Peyer's patch (tissue), 4 donors: ENCODE results near the gene SLC4A5.

Source experiments
- POLR2A ChIP-seq, 2 donors: fragments of 450-650 bp; IDR thresholded peaks; one replicate each; pipeline ENCODE4 v1.5.1; 2017; ENCODE audit warnings: antibody characterized with exemption in 2 of 2, mild to moderate bottlenecking in 2 of 2, moderate library complexity in 2 of 2
- TF ChIP-seq, protein P1 (sequence below), 6 experiments: fragments of 450-650 bp in 4 of 6; fragments of 200-600 bp in 2 of 6; sonication (generic) in 1 of 6; IDR thresholded peaks; one replicate each; pipeline ENCODE4 v1.5.1; 2017 to 2019; ENCODE audit warnings: antibody characterized with exemption in 6 of 6, mild to moderate bottlenecking in 3 of 6, moderate library complexity in 1 of 6

GRCh38 chr2:74232426-74232825 is 110.8 kb downstream of the SLC4A5 start:
- TF ChIP-seq POLR2A (IDR thresholded peaks at IDR 0.05): no peak
- TF ChIP-seq, protein P1, sequence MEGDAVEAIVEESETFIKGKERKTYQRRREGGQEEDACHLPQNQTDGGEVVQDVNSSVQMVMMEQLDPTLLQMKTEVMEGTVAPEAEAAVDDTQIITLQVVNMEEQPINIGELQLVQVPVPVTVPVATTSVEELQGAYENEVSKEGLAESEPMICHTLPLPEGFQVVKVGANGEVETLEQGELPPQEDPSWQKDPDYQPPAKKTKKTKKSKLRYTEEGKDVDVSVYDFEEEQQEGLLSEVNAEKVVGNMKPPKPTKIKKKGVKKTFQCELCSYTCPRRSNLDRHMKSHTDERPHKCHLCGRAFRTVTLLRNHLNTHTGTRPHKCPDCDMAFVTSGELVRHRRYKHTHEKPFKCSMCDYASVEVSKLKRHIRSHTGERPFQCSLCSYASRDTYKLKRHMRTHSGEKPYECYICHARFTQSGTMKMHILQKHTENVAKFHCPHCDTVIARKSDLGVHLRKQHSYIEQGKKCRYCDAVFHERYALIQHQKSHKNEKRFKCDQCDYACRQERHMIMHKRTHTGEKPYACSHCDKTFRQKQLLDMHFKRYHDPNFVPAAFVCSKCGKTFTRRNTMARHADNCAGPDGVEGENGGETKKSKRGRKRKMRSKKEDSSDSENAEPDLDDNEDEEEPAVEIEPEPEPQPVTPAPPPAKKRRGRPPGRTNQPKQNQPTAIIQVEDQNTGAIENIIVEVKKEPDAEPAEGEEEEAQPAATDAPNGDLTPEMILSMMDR (IDR thresholded peaks at IDR 0.05): no peak
